Naive B cell (primary cell): Measurements from ENCODE around the gene STRN4. TPM values are rescaled to one million over a fixed set of nuclear protein-coding genes. Genes with fewer than 3 reads are reported as not detected.

Experiments used
- ATAC-seq, 2 donors: fragments of 150-1000 bp; cut with Tn5 transposase; 2 replicates each; pipeline ENCODE4 v1.10.0; 2021; ENCODE audit warnings: low read depth in 2 of 2, mild to moderate bottlenecking in 2 of 2, moderate library complexity in 2 of 2
- DNase-seq: peaks from one replicate; pipeline ENCODE4 v3.0.0; 2022
- H3K27ac Mint-ChIP-seq, 6 donors: one replicate each; pipeline ENCODE4 v1.8.0; 2020 to 2022; ENCODE audit warnings: mild to moderate bottlenecking in 6 of 6, mixed read lengths in 6 of 6, moderate library complexity in 5 of 6, inconsistent platforms in 2 of 6
- H3K27me3 Mint-ChIP-seq, 3 donors: one replicate each; pipeline ENCODE4 v1.8.0; 2021 to 2022; ENCODE audit warnings: mixed read lengths in 3 of 3, mild to moderate bottlenecking in 1 of 3
- H3K36me3 Mint-ChIP-seq, 2 donors: one replicate each; pipeline ENCODE4 v1.8.0; 2020 to 2022; ENCODE audit warnings: mixed read lengths in 2 of 2, inconsistent platforms in 1 of 2, mild to moderate bottlenecking in 1 of 2
- H3K4me1 Mint-ChIP-seq, 3 donors: one replicate each; pipeline ENCODE4 v1.8.0; 2020 to 2022; ENCODE audit warnings: mixed read lengths in 3 of 3, inconsistent platforms in 1 of 3, mild to moderate bottlenecking in 1 of 3, moderate library complexity in 1 of 3
- H3K4me3 Mint-ChIP-seq, 8 donors: one replicate each; pipeline ENCODE4 v1.8.0; 2020 to 2022; ENCODE audit warnings: mild to moderate bottlenecking in 8 of 8, mixed read lengths in 8 of 8, moderate library complexity in 8 of 8, inconsistent platforms in 2 of 8
- H3K9me3 Mint-ChIP-seq, 7 donors: one replicate each; pipeline ENCODE4 v1.8.0; 2020 to 2022; ENCODE audit warnings: mixed read lengths in 7 of 7, mild to moderate bottlenecking in 5 of 7, inconsistent platforms in 2 of 7, moderate library complexity in 1 of 7
- polyA plus RNA-seq, 6 donors: library from polyadenylated mRNA; unstranded; fragments of 300-500 nt; fragmentation: Illumina TruSeq; gene quantifications; one replicate each; pipeline ENCODE4 v1.2.3, GENCODE V29; 2021; ENCODE audit warnings: low read depth in 6 of 6

STRN4 gene
- polyA plus RNA-seq, 6 donors from 2014 or later, result 6.0 to 38.0 (median 15.5) TPM

- ATAC-seq, result no peak
- Mint-ChIP-seq H3K36me3 (peaks cover 20 to 42% of the 10 kb centered on the region in 2 donors), H3K4me1 (peaks cover 0 to 17% (median 12%) of the 10 kb centered on the region in 3 donors), H3K27ac (no peak overlapping the region), H3K9me3 (no peaks in the 10 kb centered on the region), H3K27me3 (no peaks in the 10 kb centered on the region), H3K4me3 (no peak overlapping the region)
- no peak for DNase-seq
Observed at GRCh38 chr19:46696052-46696451, 50.2 kb downstream of the STRN4 start.

- Mint-ChIP-seq H3K36me3 (peaks cover 26 to 50% of the 10 kb centered on the region in 2 donors), H3K27ac (no peak overlapping the region), H3K9me3 (no peaks in the 10 kb centered on the region), H3K4me3 (no peak overlapping the region), H3K4me1 (peaks cover 4 to 18% (median 13%) of the 10 kb centered on the region in 3 donors), H3K27me3 (no peaks in the 10 kb centered on the region)
- no peak for DNase-seq
- no peak for ATAC-seq
Observed at GRCh38 chr19:46693760-46694159, 52.5 kb downstream of the STRN4 start.

- no peak overlapping the region for H3K4me3 Mint-ChIP-seq
- no peaks in the 10 kb centered on the region for H3K27me3 Mint-ChIP-seq
- peaks cover 4 to 18% (median 13%) of the 10 kb centered on the region in 3 donors for H3K4me1 Mint-ChIP-seq
- ATAC-seq (no peak), DNase-seq (no peak)
- H3K9me3 Mint-ChIP-seq, result no peaks in the 10 kb centered on the region
- peak overlapping the region in 4 of 6 donors; percentile 42 to 90 (median 74) for H3K27ac Mint-ChIP-seq
- H3K36me3 Mint-ChIP-seq, result peaks cover 26 to 50% of the 10 kb centered on the region in 2 donors
Observed at GRCh38 chr19:46692918-46693722, 53.1 kb downstream of the STRN4 start.

GRCh38 chr19:46691948-46692347, 54.3 kb downstream of the STRN4 start:
- H3K27ac Mint-ChIP-seq, result peak overlapping the region in 5 of 6 donors; percentile 37 to 84 (median 49)
- DNase-seq (no peak), ATAC-seq (no peak)
- peaks cover 25 to 50% of the 10 kb centered on the region in 2 donors for H3K36me3 Mint-ChIP-seq
- H3K9me3 Mint-ChIP-seq, result no peaks in the 10 kb centered on the region
- no peak overlapping the region for H3K4me3 Mint-ChIP-seq
- H3K27me3 Mint-ChIP-seq, result no peaks in the 10 kb centered on the region
- peaks cover 4 to 18% (median 13%) of the 10 kb centered on the region in 3 donors for H3K4me1 Mint-ChIP-seq

- Mint-ChIP-seq H3K27me3 (no peaks in the 10 kb centered on the region), H3K9me3 (no peaks in the 10 kb centered on the region), H3K27ac (peak overlapping the region in 2 of 6 donors; percentile 34 to 49), H3K4me1 (peaks cover 4 to 18% (median 11%) of the 10 kb centered on the region in 3 donors), H3K36me3 (peaks cover 22 to 46% of the 10 kb centered on the region in 2 donors), H3K4me3 (no peak overlapping the region)
- ATAC-seq (no peak), DNase-seq (no peak)
Observed at GRCh38 chr19:46691104-46691503, 55.1 kb downstream of the STRN4 start.

- no peak overlapping the region for H3K4me3 Mint-ChIP-seq
- no peaks in the 10 kb centered on the region for H3K27me3 Mint-ChIP-seq
- peaks cover 4 to 18% (median 8%) of the 10 kb centered on the region in 3 donors for H3K4me1 Mint-ChIP-seq
- no peak overlapping the region for H3K27ac Mint-ChIP-seq
- H3K36me3 Mint-ChIP-seq, result peaks cover 22 to 35% of the 10 kb centered on the region in 2 donors
- H3K9me3 Mint-ChIP-seq, result no peaks in the 10 kb centered on the region
- DNase-seq, result no peak
- no peak for ATAC-seq
Observed at GRCh38 chr19:46689358-46689757, 56.9 kb downstream of the STRN4 start.

GRCh38 chr19:46687438-46688145, 58.7 kb downstream of the STRN4 start:
- no peaks in the 10 kb centered on the region for H3K27me3 Mint-ChIP-seq
- H3K4me3 Mint-ChIP-seq, result no peak overlapping the region
- DNase-seq, result no peak
- no peaks in the 10 kb centered on the region for H3K9me3 Mint-ChIP-seq
- H3K27ac Mint-ChIP-seq, result peak overlapping the region in 3 of 6 donors; percentile 34 to 56 (median 47)
- H3K4me1 Mint-ChIP-seq, result peaks cover 4 to 13% (median 4%) of the 10 kb centered on the region in 3 donors
- no peak for ATAC-seq
- H3K36me3 Mint-ChIP-seq, result peaks cover 23 to 28% of the 10 kb centered on the region in 2 donors

- H3K9me3 Mint-ChIP-seq, result no peaks in the 10 kb centered on the region
- no peak for DNase-seq
- H3K4me1 Mint-ChIP-seq, result peaks cover 0 to 4% (median under 1%) of the 10 kb centered on the region in 3 donors
- H3K27ac Mint-ChIP-seq, result peak overlapping the region in 3 of 6 donors; percentile 7 to 44 (median 42)
- peaks cover 4% of the 10 kb centered on the region in 2 donors for H3K36me3 Mint-ChIP-seq
- no peaks in the 10 kb centered on the region for H3K27me3 Mint-ChIP-seq
- no peak for ATAC-seq
- no peak overlapping the region for H3K4me3 Mint-ChIP-seq
Observed at GRCh38 chr19:46685189-46685588, 61.1 kb downstream of the STRN4 start.

GRCh38 chr19:46678110-46678732, 68.0 kb downstream of the STRN4 start:
- H3K9me3 Mint-ChIP-seq, result no peaks in the 10 kb centered on the region
- H3K4me1 Mint-ChIP-seq, result peaks cover 9 to 24% (median 12%) of the 10 kb centered on the region in 3 donors
- peak overlapping the region in 1 of 6 donors; percentile 36 for H3K27ac Mint-ChIP-seq
- ATAC-seq (peak; percentile 90 to 95), DNase-seq (peak; percentile 49)
- H3K36me3 Mint-ChIP-seq, result peaks cover 9 to 28% of the 10 kb centered on the region in 2 donors
- no peaks in the 10 kb centered on the region for H3K27me3 Mint-ChIP-seq
- H3K4me3 Mint-ChIP-seq, result no peak overlapping the region

GRCh38 chr19:46674416-46675178, 71.7 kb downstream of the STRN4 start:
- Mint-ChIP-seq H3K9me3 (peaks cover 0 to 2% (median 0%) of the 10 kb centered on the region in 7 donors), H3K27ac (peak overlapping the region in 3 of 6 donors; percentile 39 to 64 (median 47))

GRCh38 chr19:46670813-46671212, 75.4 kb downstream of the STRN4 start:
- no peaks in the 10 kb centered on the region for H3K27me3 Mint-ChIP-seq
- DNase-seq (no peak), ATAC-seq (no peak)
- peaks cover 0 to 2% (median 0%) of the 10 kb centered on the region in 7 donors for H3K9me3 Mint-ChIP-seq
- H3K4me3 Mint-ChIP-seq, result no peak overlapping the region
- H3K4me1 Mint-ChIP-seq, result peaks cover 0 to 6% (median 0%) of the 10 kb centered on the region in 3 donors
- peaks cover 6 to 17% of the 10 kb centered on the region in 2 donors for H3K36me3 Mint-ChIP-seq
- peak overlapping the region in 2 of 6 donors; percentile 71 to 79 for H3K27ac Mint-ChIP-seq

More at GRCh38 chr19:46674416-46675178, 71.7 kb downstream of the STRN4 start:
- no peaks in the 10 kb centered on the region for H3K27me3 Mint-ChIP-seq
- ATAC-seq, result peak; percentile 18 to 21
- H3K4me3 Mint-ChIP-seq, result peak overlapping the region in 1 of 8 donors; percentile 15
- peaks cover 6 to 28% of the 10 kb centered on the region in 2 donors for H3K36me3 Mint-ChIP-seq
- DNase-seq, result no peak
- H3K4me1 Mint-ChIP-seq, result peaks cover 7 to 20% (median 12%) of the 10 kb centered on the region in 3 donors
